Activated naive CD4-positive, alpha-beta T cell treated with anti-CD3 and anti-CD28 coated beads for 36 hours (primary cell): Measurements from ENCODE around the gene HMCN2. TPM values are rescaled to one million over a fixed set of nuclear protein-coding genes. Genes with fewer than 3 reads are reported as not detected.

ENCODE experiments used
- CTCF ChIA-PET: fragments of 350-600 bp; sonication (Branson Sonifier 250); formaldehyde crosslinking; loops from one replicate; lab custom pipeline; 2021; ENCODE audit warnings: antibody characterized with exemption; lab: Charles Lee
- DNase-seq: peaks from one replicate; pipeline ENCODE4 v3.0.0-alpha.2; 2020
- H3K27ac Mint-ChIP-seq: one replicate; pipeline ENCODE4 v1.8.0; 2021; ENCODE audit warnings: mild to moderate bottlenecking, mixed read lengths
- H3K27me3 Mint-ChIP-seq: one replicate; pipeline ENCODE4 v1.8.0; 2021; ENCODE audit warnings: low read depth, mixed read lengths
- H3K36me3 Mint-ChIP-seq: one replicate; pipeline ENCODE4 v1.8.0; 2021; ENCODE audit warnings: low read depth, mixed read lengths
- H3K4me1 Mint-ChIP-seq: one replicate; pipeline ENCODE4 v1.8.0; 2021; ENCODE audit warnings: low read depth, mixed read lengths
- H3K4me3 Mint-ChIP-seq: one replicate; pipeline ENCODE4 v1.8.0; 2021; ENCODE audit warnings: mild to moderate bottlenecking, moderate library complexity, mixed read lengths
- H3K9me3 Mint-ChIP-seq: one replicate; pipeline ENCODE4 v1.8.0; 2021; ENCODE audit warnings: mixed read lengths
- intact Hi-C: fragments of 100-400 bp; cut with micrococcal nuclease; formaldehyde crosslinking; loops from one replicate; pipeline ENCODE4 v1.15.1; 2023
- total RNA-seq, 2 experiments: library from RNA; stranded (reverse); gene quantifications; one replicate each; pipeline ENCODE4 v1.2.3, GENCODE V29; 2021

Gene HMCN2
- total RNA-seq, result not detected

DNA sequence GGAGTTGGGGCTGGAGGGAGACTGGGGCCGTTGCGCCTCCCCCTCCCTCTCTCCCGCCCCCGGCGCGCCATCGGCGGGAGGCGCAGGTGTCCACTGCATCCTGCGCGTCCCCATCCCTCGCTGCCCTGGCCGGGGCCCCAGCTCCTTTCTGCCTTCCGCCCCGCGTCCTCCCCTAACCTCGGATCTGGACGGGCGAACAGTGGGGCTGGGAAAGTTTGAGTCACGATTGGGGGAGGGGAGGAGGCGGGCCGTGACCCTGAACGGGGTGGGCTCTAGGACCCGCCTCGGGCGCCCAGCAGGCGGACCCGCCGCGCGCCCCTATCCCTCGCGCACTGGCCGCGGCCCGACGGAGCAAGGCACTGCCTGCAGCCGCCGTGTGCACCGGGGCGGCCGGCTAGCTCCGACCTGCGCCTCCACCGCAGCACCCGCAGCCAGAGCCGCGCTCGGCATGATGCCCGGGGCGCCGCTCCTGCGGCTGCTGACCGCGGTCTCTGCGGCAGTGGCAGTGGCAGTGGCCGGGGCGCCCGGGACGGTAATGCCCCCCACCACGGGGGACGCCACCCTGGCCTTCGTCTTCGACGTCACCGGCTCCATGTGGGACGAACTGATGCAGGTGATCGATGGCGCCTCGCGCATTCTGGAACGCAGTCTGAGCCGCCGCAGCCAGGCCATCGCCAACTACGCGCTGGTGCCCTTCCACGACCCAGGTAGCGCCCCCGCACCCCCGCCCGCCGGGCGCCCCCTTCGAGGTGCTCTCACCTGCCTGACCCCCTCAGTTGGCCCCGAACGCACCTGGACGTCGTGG, at the start of gene HMCN2:
HMCN2 (plus strand) TSS at position 330 of the 805 bp plus-strand sequence; CDS start at position 449, 119 bp downstream.
- no peak within 1 kb of the TSS for H3K27ac Mint-ChIP-seq
- H3K4me1 Mint-ChIP-seq, result peaks cover 8% of the 10 kb centered on the region
- H3K9me3 Mint-ChIP-seq, result no peaks in the 10 kb centered on the region
- peaks cover 56% of the 10 kb centered on the region for H3K27me3 Mint-ChIP-seq
- no peak for DNase-seq
- H3K4me3 Mint-ChIP-seq, result no peak within 1 kb of the TSS
- intact Hi-C loops, result no loop called here
- H3K36me3 Mint-ChIP-seq, result no peaks in the 10 kb centered on the region
- CTCF ChIA-PET, result interaction anchor here (0.6 kb wide), 1 partner anchor 94 kb away, joined by 3 read pairs; no protein-coding TSS in a partner anchor

DNA sequence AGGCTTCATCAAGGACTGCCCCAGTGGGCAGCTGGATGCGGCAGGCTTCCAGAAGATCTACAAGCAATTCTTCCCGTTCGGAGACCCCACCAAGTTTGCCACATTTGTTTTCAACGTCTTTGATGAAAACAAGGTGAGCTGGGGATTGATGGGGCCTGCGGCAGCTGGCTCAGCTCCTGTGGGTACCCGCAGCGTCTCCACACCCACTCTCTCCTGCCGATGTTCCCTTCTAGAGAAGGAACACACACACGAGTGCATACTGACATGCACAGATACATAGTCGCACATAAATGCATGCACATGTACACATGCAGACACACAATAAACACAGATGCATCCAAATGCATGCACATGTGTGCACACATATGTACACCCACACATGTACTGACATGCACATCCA, 47.7 kb upstream of the HMCN2 start:
- Mint-ChIP-seq H3K27me3 (no peaks in the 10 kb centered on the region), H3K4me1 (no peaks in the 10 kb centered on the region), H3K4me3 (no peak overlapping the region), H3K27ac (no peak overlapping the region), H3K9me3 (no peaks in the 10 kb centered on the region), H3K36me3 (no peaks in the 10 kb centered on the region)
- CTCF ChIA-PET, result no interaction called here
- no peak for DNase-seq
- intact Hi-C loops, result no loop called here

DNA sequence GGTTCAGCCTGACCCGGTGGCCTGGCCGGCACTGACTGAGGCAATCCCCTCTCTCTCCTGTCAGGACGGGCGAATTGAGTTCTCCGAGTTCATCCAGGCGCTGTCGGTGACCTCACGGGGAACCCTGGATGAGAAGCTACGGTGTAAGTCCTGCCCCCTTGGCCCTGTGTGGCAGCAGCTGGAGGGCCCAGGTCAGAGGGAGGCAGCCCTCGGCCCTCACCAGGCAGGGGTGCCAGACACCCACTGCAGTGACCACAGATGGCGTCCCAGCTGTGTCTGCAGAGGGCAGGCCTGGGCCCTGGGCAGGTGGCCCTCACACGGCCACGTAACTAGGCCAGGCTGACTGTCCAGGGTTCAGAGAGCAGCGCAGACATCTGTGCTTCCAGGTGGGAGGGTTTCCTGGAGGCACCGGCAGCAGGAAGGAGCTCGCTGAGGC, 45.9 kb upstream of the HMCN2 start:
- intact Hi-C loops, result no loop called here
- Mint-ChIP-seq H3K36me3 (no peaks in the 10 kb centered on the region), H3K27me3 (no peaks in the 10 kb centered on the region), H3K27ac (no peak overlapping the region), H3K4me1 (no peaks in the 10 kb centered on the region), H3K4me3 (no peak overlapping the region), H3K9me3 (no peaks in the 10 kb centered on the region)
- no peak for DNase-seq
- CTCF ChIA-PET, result interaction anchor here (0.5 kb wide), 1 partner anchor 299 kb away, joined by 3 read pairs; no protein-coding TSS in a partner anchor

DNA sequence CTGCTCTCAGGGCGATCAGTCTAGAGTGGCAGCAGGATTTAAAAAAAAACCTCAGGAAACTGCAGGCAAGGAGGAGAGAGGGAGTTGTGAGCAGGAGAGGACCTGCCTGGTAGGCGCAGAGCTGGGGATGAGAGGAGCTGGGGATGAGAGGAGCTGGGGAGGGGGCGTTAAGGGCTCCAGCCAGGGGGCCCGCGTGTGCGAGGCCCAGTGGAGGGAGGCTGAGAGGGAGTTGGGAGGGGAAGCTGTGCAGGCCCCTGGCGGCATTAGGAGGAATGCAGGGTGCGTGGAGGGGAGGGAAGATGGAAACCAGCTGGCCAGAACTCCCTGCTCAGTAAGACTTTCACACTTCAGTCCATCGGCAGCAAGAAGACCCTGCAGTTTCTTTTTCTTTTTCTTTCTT, 45.2 kb upstream of the HMCN2 start:
- Mint-ChIP-seq H3K4me3 (no peak overlapping the region), H3K27ac (no peak overlapping the region), H3K4me1 (no peaks in the 10 kb centered on the region), H3K27me3 (no peaks in the 10 kb centered on the region), H3K36me3 (no peaks in the 10 kb centered on the region), H3K9me3 (no peaks in the 10 kb centered on the region)
- no peak for DNase-seq
- intact Hi-C loops, result no loop called here
- CTCF ChIA-PET, result no interaction called here

GRCh38 chr9:130222833-130223232, 42.7 kb upstream of the HMCN2 start:
- Mint-ChIP-seq H3K27me3 (no peaks in the 10 kb centered on the region), H3K36me3 (no peaks in the 10 kb centered on the region), H3K9me3 (peaks cover 7% of the 10 kb centered on the region), H3K27ac (no peak overlapping the region), H3K4me3 (no peak overlapping the region), H3K4me1 (no peaks in the 10 kb centered on the region)
- intact Hi-C loops, result no loop called here
- DNase-seq, result no peak
- CTCF ChIA-PET, result no interaction called here

- H3K27me3 Mint-ChIP-seq, result no peaks in the 10 kb centered on the region
- peaks cover 4% of the 10 kb centered on the region for H3K36me3 Mint-ChIP-seq
- no peak overlapping the region for H3K27ac Mint-ChIP-seq
- H3K4me3 Mint-ChIP-seq, result no peak overlapping the region
- intact Hi-C loops, result no loop called here
- H3K9me3 Mint-ChIP-seq, result peaks cover 10% of the 10 kb centered on the region
- CTCF ChIA-PET, result no interaction called here
- H3K4me1 Mint-ChIP-seq, result no peaks in the 10 kb centered on the region
- no peak for DNase-seq
Measured at GRCh38 chr9:130225071-130225470, 40.5 kb upstream of the HMCN2 start.

DNA sequence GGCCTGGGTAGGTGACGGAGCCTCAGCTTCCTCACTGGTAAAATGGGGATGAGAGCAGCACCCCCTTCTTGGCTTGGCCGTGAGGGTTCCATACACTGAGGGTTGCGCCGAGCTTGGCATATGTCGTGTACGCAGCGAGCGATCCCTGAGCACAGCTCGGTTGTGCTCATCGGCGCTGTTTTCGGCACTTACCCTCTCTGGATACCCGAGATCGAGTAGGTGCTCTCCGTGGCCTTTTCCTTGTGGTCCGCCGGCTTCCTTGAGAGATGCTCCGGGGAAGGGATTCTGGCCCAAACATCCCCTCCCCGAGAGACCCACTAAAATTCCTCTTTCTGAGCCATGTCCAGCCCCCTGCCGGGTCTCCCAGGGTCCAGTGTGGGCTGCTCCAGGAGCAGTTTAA, 40.0 kb upstream of the HMCN2 start:
- DNase-seq, result no peak
- CTCF ChIA-PET, result no interaction called here
- no peak overlapping the region for H3K4me3 Mint-ChIP-seq
- intact Hi-C loops, result no loop called here
- no peak overlapping the region for H3K27ac Mint-ChIP-seq
- no peaks in the 10 kb centered on the region for H3K4me1 Mint-ChIP-seq
- H3K27me3 Mint-ChIP-seq, result no peaks in the 10 kb centered on the region
- peaks cover 10% of the 10 kb centered on the region for H3K9me3 Mint-ChIP-seq
- peaks cover 4% of the 10 kb centered on the region for H3K36me3 Mint-ChIP-seq

- Mint-ChIP-seq H3K9me3 (peaks cover 10% of the 10 kb centered on the region), H3K36me3 (peaks cover 4% of the 10 kb centered on the region), H3K4me1 (no peaks in the 10 kb centered on the region), H3K27me3 (no peaks in the 10 kb centered on the region), H3K27ac (no peak overlapping the region), H3K4me3 (no peak overlapping the region)
- CTCF ChIA-PET, result interaction anchor here (0.5 kb wide), 1 partner anchor 142 kb away, joined by 3 read pairs; no protein-coding TSS in a partner anchor
- no peak for DNase-seq
- intact Hi-C loops, result no loop called here
Measured at GRCh38 chr9:130226112-130226511, 39.4 kb upstream of the HMCN2 start.

GRCh38 chr9:130227833-130228232, 37.7 kb upstream of the HMCN2 start:
- intact Hi-C loops, result no loop called here
- Mint-ChIP-seq H3K36me3 (peaks cover 4% of the 10 kb centered on the region), H3K27ac (no peak overlapping the region), H3K4me3 (no peak overlapping the region), H3K27me3 (no peaks in the 10 kb centered on the region), H3K9me3 (peaks cover 10% of the 10 kb centered on the region), H3K4me1 (no peaks in the 10 kb centered on the region)
- CTCF ChIA-PET, result interaction anchor here (0.7 to 0.9 kb wide), 2 partner anchors 9 to 120 kb away, joined by 3 to 4 read pairs; no protein-coding TSS in a partner anchor
- DNase-seq, result no peak

DNA sequence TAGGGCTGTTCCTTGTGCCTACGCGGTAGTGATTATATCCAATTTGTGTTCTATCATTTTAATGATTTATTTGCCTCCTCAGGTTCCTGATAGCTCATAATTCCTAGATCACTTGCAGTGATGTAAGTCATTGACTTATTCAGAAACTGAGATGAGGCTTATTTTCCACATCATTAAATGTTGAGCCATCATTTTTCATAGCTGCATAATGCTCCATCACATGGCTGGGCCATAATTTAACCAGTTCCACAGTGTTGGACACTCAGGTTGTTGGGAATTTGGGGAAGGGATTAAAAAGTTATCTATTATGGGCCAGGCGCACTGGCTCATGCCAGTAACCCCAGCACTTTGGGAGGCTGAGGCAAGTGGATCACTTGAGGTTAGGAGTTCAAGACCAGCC, 35.8 kb upstream of the HMCN2 start:
- CTCF ChIA-PET, result interaction anchor here (0.6 kb wide), 1 partner anchor 27 kb away, joined by 3 read pairs; no protein-coding TSS in a partner anchor
- H3K27me3 Mint-ChIP-seq, result no peaks in the 10 kb centered on the region
- no peak for DNase-seq
- intact Hi-C loops, result no loop called here
- H3K9me3 Mint-ChIP-seq, result peaks cover 10% of the 10 kb centered on the region
- H3K27ac Mint-ChIP-seq, result no peak overlapping the region
- H3K4me1 Mint-ChIP-seq, result no peaks in the 10 kb centered on the region
- no peak overlapping the region for H3K4me3 Mint-ChIP-seq
- H3K36me3 Mint-ChIP-seq, result peaks cover 6% of the 10 kb centered on the region

- H3K36me3 Mint-ChIP-seq, result peaks cover 6% of the 10 kb centered on the region
- intact Hi-C loops, result no loop called here
- no peaks in the 10 kb centered on the region for H3K4me1 Mint-ChIP-seq
- H3K9me3 Mint-ChIP-seq, result peaks cover 10% of the 10 kb centered on the region
- H3K27me3 Mint-ChIP-seq, result no peaks in the 10 kb centered on the region
- H3K4me3 Mint-ChIP-seq, result no peak overlapping the region
- DNase-seq, result no peak
- H3K27ac Mint-ChIP-seq, result no peak overlapping the region
- CTCF ChIA-PET, result no interaction called here
Measured at GRCh38 chr9:130230631-130231030, 34.9 kb upstream of the HMCN2 start.

GRCh38 chr9:130232899-130233586, 32.5 kb upstream of the HMCN2 start:
- DNase-seq, result no peak
- Mint-ChIP-seq H3K27ac (no peak overlapping the region), H3K9me3 (peaks cover under 1% of the 10 kb centered on the region), H3K27me3 (no peaks in the 10 kb centered on the region), H3K4me1 (peaks cover 5% of the 10 kb centered on the region), H3K4me3 (no peak overlapping the region), H3K36me3 (peaks cover 6% of the 10 kb centered on the region)
- CTCF ChIA-PET, result interaction anchor here (0.6 kb wide), 2 partner anchors 127 to 959 kb away, joined by 3 to 5 read pairs; no protein-coding TSS in a partner anchor
- intact Hi-C loops, result no loop called here
